ENCODE results near the gene CLEC20A.

DNA sequence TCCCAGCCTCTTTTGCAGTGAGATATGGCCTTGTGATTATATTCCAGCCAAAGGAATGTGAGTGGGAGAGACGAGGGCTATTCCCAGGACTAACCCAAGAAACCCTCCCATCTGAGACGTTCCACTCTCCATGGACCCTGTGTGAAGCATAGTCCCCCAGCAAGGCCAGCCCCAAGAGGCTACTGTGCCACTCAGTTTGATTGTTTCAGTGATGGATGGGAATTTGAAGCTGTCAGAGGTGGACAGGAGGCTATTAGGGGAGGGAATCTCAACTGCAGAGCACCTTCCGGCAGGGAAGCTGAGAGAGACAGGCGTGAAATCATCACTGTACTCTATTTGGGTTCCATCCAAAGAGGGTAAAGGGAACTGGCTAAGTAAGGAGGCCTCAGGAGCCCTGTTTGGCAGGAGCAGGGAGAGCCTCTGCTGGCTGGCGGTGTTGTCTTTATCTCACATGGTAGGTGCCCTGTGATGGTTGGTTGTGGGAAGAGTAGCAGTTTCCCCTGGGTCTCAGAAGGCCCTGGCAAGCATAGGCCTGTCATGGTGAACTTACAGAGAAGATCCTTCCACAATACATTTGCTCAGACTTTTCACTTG lies 12.7 kb upstream of the CLEC20A start:
- TF ChIP-seq POLR2AphosphoS5 (IDR thresholded peaks at IDR 0.05) (no peak), EP300 (IDR thresholded peaks at IDR 0.05) (no peak), POLR2A (IDR thresholded peaks at IDR 0.05) (no peak)
- TF ChIP-seq, protein P1, sequence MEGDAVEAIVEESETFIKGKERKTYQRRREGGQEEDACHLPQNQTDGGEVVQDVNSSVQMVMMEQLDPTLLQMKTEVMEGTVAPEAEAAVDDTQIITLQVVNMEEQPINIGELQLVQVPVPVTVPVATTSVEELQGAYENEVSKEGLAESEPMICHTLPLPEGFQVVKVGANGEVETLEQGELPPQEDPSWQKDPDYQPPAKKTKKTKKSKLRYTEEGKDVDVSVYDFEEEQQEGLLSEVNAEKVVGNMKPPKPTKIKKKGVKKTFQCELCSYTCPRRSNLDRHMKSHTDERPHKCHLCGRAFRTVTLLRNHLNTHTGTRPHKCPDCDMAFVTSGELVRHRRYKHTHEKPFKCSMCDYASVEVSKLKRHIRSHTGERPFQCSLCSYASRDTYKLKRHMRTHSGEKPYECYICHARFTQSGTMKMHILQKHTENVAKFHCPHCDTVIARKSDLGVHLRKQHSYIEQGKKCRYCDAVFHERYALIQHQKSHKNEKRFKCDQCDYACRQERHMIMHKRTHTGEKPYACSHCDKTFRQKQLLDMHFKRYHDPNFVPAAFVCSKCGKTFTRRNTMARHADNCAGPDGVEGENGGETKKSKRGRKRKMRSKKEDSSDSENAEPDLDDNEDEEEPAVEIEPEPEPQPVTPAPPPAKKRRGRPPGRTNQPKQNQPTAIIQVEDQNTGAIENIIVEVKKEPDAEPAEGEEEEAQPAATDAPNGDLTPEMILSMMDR (IDR thresholded peaks at IDR 0.05) = no peak

Data from suprapubic skin (tissue), 4 donors.